Activated CD8-positive, alpha-beta memory T cell treated with anti-CD3 and anti-CD28 coated beads, Interleukin-2, amount 50 U/mL, for 24 hours (primary cell): ENCODE results near the gene TRPC3.
"Not testable (repeated sequence)": the region's sequence is repeated elsewhere in the genome, so short reads cannot be mapped to it uniquely, and the experiment has no call there.

Source experiments
- DNase-seq: peaks from one replicate; pipeline ENCODE4 v3.0.0-alpha.2; 2020; ENCODE audit errors: extremely low read depth

Gene TRPC3

GRCh38 chr4:121946644-121947043 is 5.2 kb downstream of the TRPC3 start:
- no peak for DNase-seq

- no peak for DNase-seq
Measured at GRCh38 chr4:121943941-121944340, 7.9 kb downstream of the TRPC3 start.

GRCh38 chr4:121939690-121940089 is 12.2 kb downstream of the TRPC3 start:
- DNase-seq = no peak

GRCh38 chr4:121938282-121939092 is 13.4 kb downstream of the TRPC3 start:
- DNase-seq = no peak

DNA sequence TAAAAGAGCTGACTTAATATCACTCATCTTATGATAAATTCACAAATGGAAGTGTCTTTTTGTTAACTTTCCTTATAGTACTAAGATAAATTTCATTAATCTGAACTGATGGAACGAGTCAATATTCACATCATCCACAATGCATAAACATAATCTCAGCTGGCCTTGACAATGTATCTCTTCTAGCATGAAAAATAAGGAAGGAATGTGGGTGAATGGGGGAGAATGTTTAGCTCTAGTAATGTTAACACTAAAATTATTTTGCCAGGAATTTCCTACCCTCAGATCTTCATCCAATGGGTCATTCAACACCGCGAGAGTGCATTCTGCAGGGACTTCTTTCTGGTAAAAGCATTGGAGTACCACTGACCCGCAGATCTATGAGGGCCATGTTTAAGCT is 15.8 kb downstream of the TRPC3 start:
- no peak for DNase-seq

DNA sequence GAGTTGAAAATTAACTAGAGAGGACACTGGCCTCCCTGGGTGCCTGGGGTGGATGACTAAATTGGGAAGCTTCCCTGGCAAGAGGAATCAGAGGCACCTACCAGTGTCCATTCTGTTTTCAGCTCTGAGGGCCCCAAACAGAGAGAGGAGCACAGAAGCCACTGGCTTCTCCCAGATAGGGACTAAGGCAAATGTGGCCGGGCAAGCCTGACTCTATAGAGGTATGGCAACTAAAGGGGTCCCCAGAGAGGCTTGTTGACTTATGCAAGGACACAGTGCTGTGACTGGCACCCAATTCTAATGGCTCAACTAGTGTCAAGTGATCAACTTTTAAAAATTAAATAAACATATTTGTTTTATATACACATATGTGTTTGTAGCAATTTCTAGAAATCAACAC is 17.2 kb downstream of the TRPC3 start:
- no peak for DNase-seq

DNA sequence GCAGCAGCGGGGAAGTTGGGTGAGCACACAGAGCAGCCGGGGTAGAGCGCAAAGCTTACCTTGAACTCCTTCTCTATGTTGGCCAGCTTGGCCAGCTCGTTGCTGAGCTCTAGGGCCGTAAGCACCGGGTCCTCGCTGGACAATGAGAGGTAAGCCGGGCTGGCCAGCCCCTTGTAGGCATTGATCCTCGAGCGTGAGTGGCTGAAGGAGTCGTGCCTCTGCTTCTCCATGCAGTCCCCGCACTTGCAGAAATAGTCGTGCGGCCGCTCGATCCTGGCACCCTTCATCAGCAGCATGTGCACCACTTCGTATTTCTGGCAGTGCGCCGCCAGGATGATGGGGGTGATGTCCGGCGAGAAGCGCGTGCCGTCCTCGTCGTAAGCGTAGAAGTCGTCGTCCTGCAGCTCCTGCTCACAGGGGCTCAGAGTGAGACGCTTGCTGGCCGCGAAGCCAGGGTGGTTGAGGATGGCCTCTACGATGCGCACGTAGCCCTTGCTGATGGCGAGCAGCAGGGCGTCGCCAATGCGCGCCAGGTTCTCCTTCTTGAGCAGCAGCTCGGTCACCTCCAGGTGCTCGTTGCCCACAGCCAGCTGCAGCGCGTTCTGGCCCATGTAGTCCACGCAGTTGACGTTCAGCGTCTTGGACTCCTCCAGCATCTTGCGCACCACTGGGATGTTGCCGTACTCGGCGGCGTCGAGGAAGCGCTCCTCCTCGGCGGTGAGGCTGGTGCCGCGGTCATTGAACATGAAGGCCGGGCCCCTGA is 19.5 kb downstream of the TRPC3 start:
- DNase-seq = no peak

DNA sequence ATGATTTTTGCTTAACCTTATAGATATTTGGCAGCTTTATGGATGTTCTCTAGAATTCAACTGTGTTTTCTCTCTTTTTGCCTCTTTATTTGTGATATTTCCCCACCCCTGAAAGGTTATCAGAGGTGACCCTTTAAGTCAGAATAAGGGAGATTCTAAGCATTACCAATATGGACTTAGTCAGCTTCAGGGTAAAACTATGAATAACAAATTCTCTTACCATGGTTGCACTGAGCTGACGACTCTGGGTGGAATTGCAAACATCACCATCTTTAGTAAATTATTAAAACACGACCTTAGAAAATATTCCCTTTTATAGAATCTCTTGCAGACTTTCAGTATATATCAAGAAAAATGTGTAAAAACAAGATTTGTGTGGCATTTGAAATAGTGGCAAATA is 21.6 kb downstream of the TRPC3 start:
- no peak for DNase-seq

DNA sequence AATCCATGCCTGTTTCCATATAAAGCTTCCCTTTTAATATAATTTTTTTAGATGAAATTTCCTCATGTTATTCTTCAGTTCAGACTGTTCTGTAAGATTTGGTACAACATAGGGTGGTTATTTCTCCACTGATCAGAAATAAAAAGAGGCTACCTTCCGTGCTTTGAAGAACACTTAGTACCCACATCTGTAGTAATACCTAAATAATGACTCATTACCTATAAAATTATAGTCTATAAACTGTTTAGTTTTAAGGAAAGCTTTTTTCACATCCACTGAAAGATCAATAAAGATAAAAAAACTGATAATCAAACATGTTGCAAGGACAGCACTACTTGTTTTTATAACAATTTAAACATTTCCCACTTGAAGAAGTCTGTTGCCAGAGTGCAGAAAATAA is 23.9 kb downstream of the TRPC3 start:
- DNase-seq = no peak

GRCh38 chr4:121926490-121926889 is 25.4 kb downstream of the TRPC3 start:
- DNase-seq = not testable (repeated sequence)

DNA sequence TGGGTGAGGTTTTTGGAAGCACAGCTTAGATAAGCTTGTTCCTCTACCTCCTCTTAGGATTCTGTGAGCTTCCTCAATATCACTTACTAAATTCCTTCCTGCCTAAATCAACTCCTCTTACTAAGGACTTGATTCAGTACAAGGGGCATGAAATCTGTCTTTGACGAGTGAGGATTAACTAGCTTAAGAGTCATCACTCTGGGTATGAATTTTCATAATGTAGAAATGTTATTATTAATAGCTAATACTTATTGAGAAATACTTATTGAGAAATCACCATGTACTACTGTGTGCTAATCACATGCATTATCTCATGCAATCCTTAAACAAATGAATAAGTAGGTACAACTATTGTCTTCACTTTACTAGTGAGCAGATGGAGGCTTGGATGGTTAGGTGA is 28.6 kb downstream of the TRPC3 start:
- no peak for DNase-seq

GRCh38 chr4:121913667-121914066 is 38.2 kb downstream of the TRPC3 start:
- no peak for DNase-seq

- DNase-seq = no peak
Measured at GRCh38 chr4:121908346-121908745, 43.5 kb downstream of the TRPC3 start.

DNA sequence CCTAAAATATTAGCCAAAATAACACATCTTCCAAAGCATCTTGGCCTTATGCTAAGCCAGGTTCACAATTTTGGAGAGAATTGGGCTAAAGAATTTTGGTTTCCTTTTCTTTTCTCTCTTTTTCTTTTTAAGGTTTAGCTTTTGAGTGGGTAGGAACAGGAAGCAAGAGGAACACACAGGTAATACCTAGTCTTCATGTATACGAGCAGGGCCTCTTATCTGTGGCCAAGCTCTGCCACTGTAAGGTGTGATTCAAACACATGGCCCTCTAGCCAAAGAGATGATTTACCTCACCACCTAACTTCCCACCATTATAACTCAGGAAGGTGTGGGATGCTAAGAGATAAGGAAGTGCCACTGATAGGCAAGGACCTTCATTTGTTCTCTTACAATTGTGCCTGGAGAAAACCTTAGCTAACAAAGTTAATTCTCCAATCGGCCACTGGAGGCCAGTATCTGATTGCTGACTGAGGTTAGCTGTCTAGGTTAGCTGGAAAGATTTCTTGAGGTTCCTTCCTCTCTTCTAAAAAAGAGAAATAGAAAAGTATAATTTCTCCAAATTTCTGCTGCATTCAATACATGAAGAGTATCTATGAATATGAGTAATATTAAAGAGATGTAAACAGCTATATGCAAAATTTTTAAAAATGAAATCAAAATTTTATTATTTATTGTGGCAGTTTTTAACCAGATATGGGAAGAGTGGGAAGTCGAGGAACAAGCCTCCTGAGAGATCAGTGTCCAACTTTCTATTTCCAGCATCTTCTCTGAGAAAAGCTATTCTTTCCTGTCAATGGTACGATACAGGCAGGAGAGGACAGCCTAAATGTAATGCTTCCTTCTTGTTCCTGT is 51.5 kb downstream of the TRPC3 start:
- DNase-seq = peak; percentile 13

DNA sequence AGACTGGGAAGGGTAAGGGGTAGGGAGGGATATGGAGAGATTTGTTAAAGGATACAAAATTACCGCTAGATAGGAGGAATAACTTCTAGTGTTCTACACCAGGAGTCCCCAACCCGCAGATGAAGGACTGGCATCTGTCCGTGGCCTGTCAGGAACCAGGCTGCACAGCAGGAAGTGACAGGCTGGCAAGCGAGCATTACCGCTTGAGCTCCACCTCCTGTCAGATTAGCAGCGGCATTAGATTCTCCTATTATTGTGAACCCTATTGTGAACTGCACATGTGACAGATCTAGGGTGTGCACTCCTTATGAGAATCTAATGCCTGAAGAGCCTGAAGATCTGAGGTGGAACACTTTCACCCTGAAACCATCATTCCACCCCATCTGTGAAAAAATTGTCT is 53.7 kb downstream of the TRPC3 start:
- DNase-seq = no peak

DNA sequence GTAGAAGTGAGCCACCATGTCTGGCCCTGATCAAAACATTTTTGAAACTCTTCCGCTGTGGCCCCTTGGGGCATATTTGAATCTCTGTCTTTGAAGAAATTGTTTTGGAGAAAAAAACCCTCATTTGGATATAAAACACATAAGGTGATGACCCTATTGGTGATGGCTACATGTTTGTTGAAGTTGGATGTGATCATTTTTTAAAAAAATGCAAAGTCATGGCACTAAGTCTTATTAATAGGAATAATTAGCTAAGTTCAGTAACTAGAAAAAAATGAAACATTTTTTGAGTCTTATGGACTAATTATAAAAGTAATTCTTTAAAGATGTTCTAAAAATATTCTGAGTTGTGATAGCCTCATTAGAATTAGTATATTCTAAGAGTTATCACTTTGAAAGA is 63.7 kb downstream of the TRPC3 start:
- DNase-seq = no peak

- no peak for DNase-seq
Measured at GRCh38 chr4:121885115-121885514, 66.7 kb downstream of the TRPC3 start.

GRCh38 chr4:121881158-121881557 is 70.7 kb downstream of the TRPC3 start:
- no peak for DNase-seq

GRCh38 chr4:121879135-121879534 is 72.7 kb downstream of the TRPC3 start:
- no peak for DNase-seq

DNA sequence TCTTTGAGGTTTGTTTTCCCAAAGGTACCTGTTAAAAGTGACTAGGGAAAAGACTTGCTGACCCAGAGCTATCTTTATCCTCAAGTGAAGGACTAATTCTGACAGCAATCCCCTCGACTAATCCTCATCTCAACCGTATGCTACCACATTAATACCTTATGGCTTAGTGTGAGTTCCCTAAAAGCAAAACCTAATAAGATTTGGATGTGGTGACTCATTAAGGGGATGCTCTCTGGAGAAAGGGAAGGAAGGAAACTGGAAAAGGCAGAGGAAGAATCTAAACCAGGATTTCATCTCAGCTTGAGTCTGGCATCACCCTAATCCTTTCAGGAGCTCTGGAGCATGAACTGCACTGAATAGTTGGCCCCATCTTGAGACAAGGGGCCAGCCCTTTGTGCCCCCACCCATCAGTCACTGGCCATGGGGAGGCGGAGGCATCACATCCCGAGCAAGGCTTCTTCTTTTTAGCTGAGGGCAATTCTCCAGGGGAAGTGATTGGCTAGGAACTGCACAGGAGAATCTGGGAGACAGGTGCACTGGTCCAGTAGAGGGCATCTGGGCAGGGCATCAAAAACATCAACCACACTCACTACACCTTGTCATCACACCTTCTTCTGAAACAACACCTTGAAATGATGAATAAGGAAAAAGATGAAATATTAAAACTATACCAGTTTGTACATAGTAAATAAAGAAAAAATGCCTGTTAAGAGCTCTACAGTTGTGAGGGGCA is 74.7 kb downstream of the TRPC3 start:
- DNase-seq = no peak

DNA sequence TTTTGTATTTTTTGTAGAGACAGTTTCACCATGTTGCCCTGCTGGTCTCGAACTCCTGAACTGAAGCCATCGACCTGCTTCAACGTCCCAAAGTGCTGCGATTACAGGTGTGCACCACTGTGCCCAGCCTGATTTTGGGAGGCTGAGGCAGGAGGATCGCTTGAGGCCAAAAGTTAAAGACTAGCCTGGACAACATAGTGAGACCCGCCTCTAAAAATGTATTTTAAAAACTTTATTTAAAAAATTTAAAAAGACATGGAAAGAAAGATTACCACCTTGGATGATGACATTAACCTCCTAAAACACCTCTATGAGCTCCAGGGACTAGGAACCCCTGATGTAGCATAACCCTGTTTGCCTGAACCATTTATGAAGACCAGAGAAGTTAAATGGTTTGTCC is 75.8 kb downstream of the TRPC3 start:
- no peak for DNase-seq

GRCh38 chr4:121875652-121876051 is 76.2 kb downstream of the TRPC3 start:
- no peak for DNase-seq
